HepG2 (cell line): ENCODE data around the gene BCORL1. TPM values are rescaled to one million over a fixed set of nuclear protein-coding genes. Genes with fewer than 3 reads are reported as not detected.

Experiments
- ATAC-seq: fragments of 200-7000 bp; cut with Tn5 transposase; 3 replicates; pipeline ENCODE4 v1.9.1; 2020; ENCODE audit warnings: mild to moderate bottlenecking, moderate library complexity
- BruUV-seq: library from RNA; stranded (reverse); fragments of 400-500 nt; replicated peaks from 2 replicates; lab custom pipeline; 2021; lab: Mats Ljungman, UMichigan
- CTCF ChIA-PET: fragments of 300-600 bp; formaldehyde crosslinking; extraction: SDS; loops from one replicate; lab custom pipeline; 2021; ENCODE audit warnings: low total read pairs, inconsistent platforms, low intra/inter-chr PET ratio; lab: Yijun Ruan, JAX
- POLR2A ChIA-PET: fragments of 350-600 bp; sonication (Branson Sonifier 250); formaldehyde crosslinking; loops from one replicate; lab custom pipeline; 2020; ENCODE audit warnings: antibody characterized with exemption, inconsistent platforms; lab: Yijun Ruan, JAX
- DNase-seq: peaks from one replicate; pipeline ENCODE4 v3.0.0-alpha.2; 2015; ENCODE audit warnings: low spot score
- FAIRE-seq: peaks from 3 replicates; lab custom pipeline; 2011; peaks lifted over from hg19 to GRCh38; lab: Jason Lieb, UNC
- H2AFZ ChIP-seq: one replicate; pipeline ENCODE4 v1.6.1; 2011; ENCODE audit warnings: low read length, inconsistent platforms
- H3K27ac ChIP-seq: fragments of 300-600 bp; 3 replicates; pipeline ENCODE4 v1.8.0; 2011; ENCODE audit warnings: mixed run types, mild to moderate bottlenecking, mixed read lengths, low read length, inconsistent platforms; ENCODE audit not compliant: insufficient read depth; ENCODE audit errors: extremely low read length
- H3K27me3 ChIP-seq, 2 experiments: fragments of 200-600 bp in 1 of 2; 2 replicates in 1 of 2; 3 replicates in 1 of 2; pipeline versions ENCODE4 v1.6.0 to v1.8.0; 2011; ENCODE audit warnings: low read length in 2 of 2, mild to moderate bottlenecking in 2 of 2, moderate library complexity in 2 of 2, inconsistent platforms in 1 of 2; ENCODE audit not compliant: insufficient read depth in 2 of 2, control insufficient read depth in 1 of 2
- H3K36me3 ChIP-seq, 2 experiments: fragments of 200-600 bp in 1 of 2; replicated peaks in 1 of 2; 2 replicates in 1 of 2; 3 replicates in 1 of 2; pipeline versions ENCODE4 v1.5.1 to v1.8.0; 2011; ENCODE audit warnings: low read length in 2 of 2, inconsistent platforms in 1 of 2; ENCODE audit not compliant: insufficient read depth in 2 of 2, control insufficient read depth in 1 of 2
- H3K4me1 ChIP-seq: 2 replicates; pipeline ENCODE4 v1.5.1; 2012; ENCODE audit warnings: low read length, inconsistent platforms; ENCODE audit not compliant: insufficient read depth
- H3K4me2 ChIP-seq: 2 replicates; pipeline ENCODE4 v1.6.0; 2011; ENCODE audit warnings: low read depth, low read length, inconsistent platforms
- H3K4me3 ChIP-seq, 3 experiments: fragments of 200-600 bp in 1 of 3; sonication (generic), shearing (Covaris generic) in 1 of 3; replicated peaks in 1 of 3; 2 replicates each; pipeline ENCODE4 v1.5.1; 2011 to 2016; ENCODE audit warnings: low read length in 3 of 3, inconsistent platforms in 2 of 3, low read depth in 2 of 3, mild to moderate bottlenecking in 2 of 3, control low read depth in 1 of 3, mixed read lengths in 1 of 3; ENCODE audit not compliant: insufficient read depth in 1 of 3
- H3K79me2 ChIP-seq: one replicate; pipeline ENCODE4 v1.6.1; 2011; ENCODE audit warnings: low read length, inconsistent platforms; ENCODE audit not compliant: insufficient read depth
- H3K9ac ChIP-seq: 2 replicates; pipeline ENCODE4 v1.6.0; 2011; ENCODE audit warnings: mild to moderate bottlenecking, low read depth, low read length, inconsistent platforms; ENCODE audit not compliant: insufficient read depth
- H3K9me3 ChIP-seq: 2 replicates; pipeline ENCODE4 v1.5.1; 2012; ENCODE audit warnings: mild to moderate bottlenecking, low read length
- H4K20me1 ChIP-seq: 2 replicates; pipeline ENCODE4 v1.6.0; 2011; ENCODE audit warnings: inconsistent platforms, mild to moderate bottlenecking, low read length, moderate library complexity; ENCODE audit not compliant: insufficient read depth
- ARNT ChIP-seq: fragments of 450-650 bp; IDR thresholded peaks from 2 replicates; pipeline ENCODE4 v1.6.1; 2017
- HNRNPK ChIP-seq: fragments of 200-400 bp; formaldehyde crosslinking; IDR thresholded peaks from 2 replicates; pipeline ENCODE4 v1.6.1; 2018; ENCODE audit warnings: low read length, low read depth, moderate library complexity, mild to moderate bottlenecking; ENCODE audit not compliant: poor library complexity, severe bottlenecking
- MBD4 ChIP-seq: IDR thresholded peaks from 2 replicates; pipeline ENCODE4 v1.6.1; 2012; ENCODE audit warnings: low read length, inconsistent platforms, borderline replicate concordance
- WGBS: methylation state at CpG from one replicate; pipeline ENCODE4 v1.1.6; 2017; ENCODE audit warnings: low lambda C conversion rate; 5-methylcytosine and 5-hydroxymethylcytosine counted together
- in situ Hi-C: cut with HindIII; loops from 2 replicates; pipeline ENCODE4 v1.10.0; 2017; ENCODE audit warnings: low pct_unique_long_range_greater_than_20kb; ENCODE audit not compliant: extremely low pct_ligation_motif_present
- intact Hi-C: fragments of 100-400 bp; cut with micrococcal nuclease; formaldehyde crosslinking; loops from one replicate; pipeline ENCODE4 v1.10.0; 2022; ENCODE audit not compliant: unreplicated experiment
- polyA plus RNA-seq, 8 experiments: library from polyadenylated mRNA; depleted of rRNA in 3 of 8; stranded (reverse) in 7 of 8; unstranded in 1 of 8; fragments of >200 nt; fragmentation: Illumina TruSeq in 4 of 8; extraction: Trizol in 4 of 8; gene quantifications; 2 replicates each; pipeline versions ENCODE4 v1.2.1 to v1.2.3, GENCODE V29; 2011 to 2016; ENCODE audit warnings: low read depth in 4 of 8, missing spikeins in 1 of 8, mixed read lengths in 1 of 8; ENCODE audit not compliant: insufficient read depth in 1 of 8
- total RNA-seq, 5 experiments: library from RNA; depleted of rRNA; stranded (reverse); fragments of >200 nt; fragmentation: Illumina TruSeq; extraction: Trizol; gene quantifications; 2 replicates each; pipeline ENCODE4 v1.2.3, GENCODE V29; 2016; ENCODE audit warnings: low read depth in 1 of 5
- TF ChIP-seq, protein P1 (sequence below): sonication (generic); formaldehyde crosslinking; IDR thresholded peaks from 2 replicates; pipeline ENCODE4 v1.4.0; 2020; ENCODE audit warnings: missing genetic modification reagents, borderline replicate concordance

Gene BCORL1
- total and polyA plus RNA-seq, 2 of the 13 experiments (the other 11 are each of a cell fraction or from before 2014, with no cell fraction given): 0.67 to 1.4 TPM

DNA sequence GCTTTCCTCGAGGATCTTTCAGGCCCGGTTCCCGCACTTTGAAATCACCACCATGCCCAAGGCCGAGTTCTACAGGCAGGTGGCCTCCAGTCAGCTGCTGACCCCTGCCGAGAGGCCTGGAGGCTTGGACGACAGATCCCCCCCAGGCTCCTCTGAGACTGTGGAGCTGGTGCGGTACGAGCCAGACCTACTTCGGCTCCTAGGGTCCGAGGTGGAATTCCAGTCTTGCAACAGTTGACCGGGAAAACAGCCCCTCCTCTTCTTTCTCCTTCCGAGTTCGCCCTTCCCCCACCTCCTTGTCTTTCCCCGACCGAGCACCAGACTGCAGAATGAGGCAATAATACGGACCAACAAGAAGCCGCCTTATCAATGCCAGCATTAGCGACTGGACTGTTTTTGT, 73.5 kb downstream of the BCORL1 start:
- ATAC-seq (no peak), DNase-seq (no peak), FAIRE-seq (no peak)
- Histone ChIP-seq H3K9me3 (no peaks in the 10 kb centered on the region), H3K4me2 (no peak overlapping the region), H4K20me1 (no peaks in the 10 kb centered on the region), H3K36me3 (peaks cover 0 to 9% of the 10 kb centered on the region in 2 experiments; a peak in 2 of 5 replicates), H3K79me2 (no peaks in the 10 kb centered on the region), H3K4me1 (peaks cover 3% of the 10 kb centered on the region; the same call in 1 of the 2 replicates), H3K27ac (no peak overlapping the region), H3K4me3 (no peak overlapping the region), H2AFZ (no peak overlapping the region), H3K27me3 (no peaks in the 10 kb centered on the region), H3K9ac (no peak overlapping the region)
- ChIA-PET POLR2A (no interaction called here), CTCF (no interaction called here)
- 94% methylated on average over 18 of the region's 18 CpGs for WGBS
- intact Hi-C loops: no loop called here
- in situ Hi-C loops: loop anchor here (25.0 kb wide), 1 partner anchor 444 kb away; no protein-coding TSS in a partner anchor
- TF ChIP-seq MBD4: no peak
- TF ChIP-seq ARNT: no peak
- TF ChIP-seq HNRNPK: no peak
- TF ChIP-seq, protein P1, sequence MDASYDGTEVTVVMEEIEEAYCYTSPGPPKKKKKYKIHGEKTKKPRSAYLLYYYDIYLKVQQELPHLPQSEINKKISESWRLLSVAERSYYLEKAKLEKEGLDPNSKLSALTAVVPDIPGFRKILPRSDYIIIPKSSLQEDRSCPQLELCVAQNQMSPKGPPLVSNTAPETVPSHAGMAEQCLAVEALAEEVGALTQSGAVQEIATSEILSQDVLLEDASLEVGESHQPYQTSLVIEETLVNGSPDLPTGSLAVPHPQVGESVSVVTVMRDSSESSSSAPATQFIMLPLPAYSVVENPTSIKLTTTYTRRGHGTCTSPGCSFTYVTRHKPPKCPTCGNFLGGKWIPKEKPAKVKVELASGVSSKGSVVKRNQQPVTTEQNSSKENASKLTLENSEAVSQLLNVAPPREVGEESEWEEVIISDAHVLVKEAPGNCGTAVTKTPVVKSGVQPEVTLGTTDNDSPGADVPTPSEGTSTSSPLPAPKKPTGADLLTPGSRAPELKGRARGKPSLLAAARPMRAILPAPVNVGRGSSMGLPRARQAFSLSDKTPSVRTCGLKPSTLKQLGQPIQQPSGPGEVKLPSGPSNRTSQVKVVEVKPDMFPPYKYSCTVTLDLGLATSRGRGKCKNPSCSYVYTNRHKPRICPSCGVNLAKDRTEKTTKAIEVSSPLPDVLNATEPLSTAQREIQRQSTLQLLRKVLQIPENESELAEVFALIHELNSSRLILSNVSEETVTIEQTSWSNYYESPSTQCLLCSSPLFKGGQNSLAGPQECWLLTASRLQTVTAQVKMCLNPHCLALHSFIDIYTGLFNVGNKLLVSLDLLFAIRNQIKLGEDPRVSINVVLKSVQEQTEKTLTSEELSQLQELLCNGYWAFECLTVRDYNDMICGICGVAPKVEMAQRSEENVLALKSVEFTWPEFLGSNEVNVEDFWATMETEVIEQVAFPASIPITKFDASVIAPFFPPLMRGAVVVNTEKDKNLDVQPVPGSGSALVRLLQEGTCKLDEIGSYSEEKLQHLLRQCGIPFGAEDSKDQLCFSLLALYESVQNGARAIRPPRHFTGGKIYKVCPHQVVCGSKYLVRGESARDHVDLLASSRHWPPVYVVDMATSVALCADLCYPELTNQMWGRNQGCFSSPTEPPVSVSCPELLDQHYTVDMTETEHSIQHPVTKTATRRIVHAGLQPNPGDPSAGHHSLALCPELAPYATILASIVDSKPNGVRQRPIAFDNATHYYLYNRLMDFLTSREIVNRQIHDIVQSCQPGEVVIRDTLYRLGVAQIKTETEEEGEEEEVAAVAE (CRISPR knock-in tag): no peak
- no TSS peak for BruUV-seq
